GM12874 (cell line): ENCODE measurements around the gene KAT8.

Source experiments
- TF ChIP-seq, protein P1 (sequence below): IDR thresholded peaks from 2 replicates; pipeline ENCODE4 v1.5.1; 2011; ENCODE audit warnings: low read depth, mild to moderate bottlenecking, control low read depth, low read length, moderate library complexity; ENCODE audit not compliant: insufficient read depth

The KAT8 gene

DNA sequence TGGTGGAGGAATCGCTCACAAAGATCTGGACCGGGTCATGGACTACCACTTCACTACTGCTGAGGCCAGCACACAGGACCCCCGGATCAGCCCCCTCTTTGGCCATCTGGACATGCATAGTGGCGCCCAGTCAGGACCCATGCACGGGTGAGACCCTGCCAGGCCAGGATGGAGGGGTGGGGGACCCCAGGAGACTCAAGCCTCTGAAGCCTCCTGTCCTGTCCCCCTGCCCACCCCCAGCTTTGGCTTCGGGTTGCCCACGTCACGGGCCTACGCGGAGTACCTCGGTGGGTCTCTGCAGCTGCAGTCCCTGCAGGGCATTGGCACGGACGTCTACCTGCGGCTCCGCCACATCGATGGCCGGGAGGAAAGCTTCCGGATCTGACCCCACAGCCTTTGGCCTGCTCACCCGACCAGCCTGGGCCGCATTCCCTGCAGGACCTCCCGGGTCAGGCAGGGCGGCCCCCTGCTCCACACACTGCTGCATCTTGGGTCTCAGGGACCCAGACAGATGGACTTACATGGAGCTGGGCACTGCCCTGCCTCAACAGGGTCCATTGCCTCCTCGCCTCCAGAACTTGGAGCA lies 5.5 kb upstream of the KAT8 start:
- TF ChIP-seq, protein P1, sequence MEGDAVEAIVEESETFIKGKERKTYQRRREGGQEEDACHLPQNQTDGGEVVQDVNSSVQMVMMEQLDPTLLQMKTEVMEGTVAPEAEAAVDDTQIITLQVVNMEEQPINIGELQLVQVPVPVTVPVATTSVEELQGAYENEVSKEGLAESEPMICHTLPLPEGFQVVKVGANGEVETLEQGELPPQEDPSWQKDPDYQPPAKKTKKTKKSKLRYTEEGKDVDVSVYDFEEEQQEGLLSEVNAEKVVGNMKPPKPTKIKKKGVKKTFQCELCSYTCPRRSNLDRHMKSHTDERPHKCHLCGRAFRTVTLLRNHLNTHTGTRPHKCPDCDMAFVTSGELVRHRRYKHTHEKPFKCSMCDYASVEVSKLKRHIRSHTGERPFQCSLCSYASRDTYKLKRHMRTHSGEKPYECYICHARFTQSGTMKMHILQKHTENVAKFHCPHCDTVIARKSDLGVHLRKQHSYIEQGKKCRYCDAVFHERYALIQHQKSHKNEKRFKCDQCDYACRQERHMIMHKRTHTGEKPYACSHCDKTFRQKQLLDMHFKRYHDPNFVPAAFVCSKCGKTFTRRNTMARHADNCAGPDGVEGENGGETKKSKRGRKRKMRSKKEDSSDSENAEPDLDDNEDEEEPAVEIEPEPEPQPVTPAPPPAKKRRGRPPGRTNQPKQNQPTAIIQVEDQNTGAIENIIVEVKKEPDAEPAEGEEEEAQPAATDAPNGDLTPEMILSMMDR = no peak

DNA sequence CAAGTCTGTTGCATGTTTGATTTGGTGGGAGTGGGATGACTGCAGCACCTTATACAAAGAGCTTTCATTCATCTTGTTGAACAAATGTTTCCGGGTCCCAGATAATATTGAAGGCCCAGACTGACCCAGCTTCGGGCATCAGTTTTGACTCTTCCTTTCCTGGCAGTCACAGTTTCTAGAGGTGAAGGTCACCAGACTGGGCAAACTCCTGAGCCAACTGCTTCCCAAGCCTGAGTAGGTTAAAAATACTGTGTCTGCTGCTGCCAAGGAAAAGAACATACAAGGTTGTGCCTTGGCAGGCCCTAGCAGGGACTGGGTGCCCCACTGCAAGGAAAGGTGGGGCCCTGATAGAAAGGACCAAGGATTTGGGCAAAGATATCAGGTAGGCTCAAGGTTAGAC lies 4.8 kb upstream of the KAT8 start:
- TF ChIP-seq, protein P1 = no peak

DNA sequence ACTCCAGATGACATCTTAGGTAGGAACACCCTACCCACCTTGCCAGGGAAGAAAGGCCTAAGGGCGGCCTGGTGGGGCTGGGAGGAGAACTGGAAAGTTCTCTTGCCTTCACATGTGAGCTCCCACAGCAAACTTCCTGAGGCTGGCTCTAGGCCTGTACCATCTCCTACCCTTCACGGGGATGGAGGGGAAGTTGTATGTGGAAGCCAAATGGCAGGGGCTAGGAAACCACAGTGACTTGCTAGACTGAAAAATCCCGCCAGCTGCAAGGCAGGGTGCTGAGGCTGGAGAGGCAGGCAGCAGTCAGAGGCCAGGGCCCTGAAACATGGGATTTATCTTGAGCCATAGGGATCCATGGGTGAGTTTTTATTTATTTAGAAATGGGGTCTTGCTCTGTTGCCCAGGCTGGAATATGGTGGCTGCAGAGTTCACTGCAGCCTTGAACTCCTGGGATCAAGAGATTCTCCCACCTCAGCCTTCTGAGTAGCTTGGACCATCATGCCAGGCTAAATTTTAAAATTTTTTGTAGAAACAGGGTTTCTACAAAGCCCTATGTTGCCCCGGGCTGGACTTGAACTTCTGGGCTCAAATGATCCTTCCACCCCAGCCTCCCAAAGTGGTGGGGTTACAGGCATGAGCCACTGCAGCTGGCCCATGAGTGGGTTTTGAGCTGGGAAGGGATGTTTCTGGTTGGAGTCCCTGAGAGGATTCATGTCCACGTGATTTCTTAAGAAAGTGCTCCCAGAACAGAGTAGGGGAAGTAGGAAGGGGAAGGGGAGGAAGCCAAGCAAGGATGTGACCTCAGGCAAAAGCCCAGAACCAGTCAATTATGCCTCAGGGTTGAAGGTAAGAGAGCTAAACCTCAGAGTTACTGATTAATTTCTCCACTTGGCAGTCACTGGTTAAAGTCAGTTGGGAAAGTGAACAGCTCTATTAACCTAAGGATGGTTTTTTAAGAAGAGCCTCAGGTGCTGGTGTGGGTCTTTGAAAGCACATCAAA lies 4.0 kb upstream of the KAT8 start:
- TF ChIP-seq, protein P1 = no peak

DNA sequence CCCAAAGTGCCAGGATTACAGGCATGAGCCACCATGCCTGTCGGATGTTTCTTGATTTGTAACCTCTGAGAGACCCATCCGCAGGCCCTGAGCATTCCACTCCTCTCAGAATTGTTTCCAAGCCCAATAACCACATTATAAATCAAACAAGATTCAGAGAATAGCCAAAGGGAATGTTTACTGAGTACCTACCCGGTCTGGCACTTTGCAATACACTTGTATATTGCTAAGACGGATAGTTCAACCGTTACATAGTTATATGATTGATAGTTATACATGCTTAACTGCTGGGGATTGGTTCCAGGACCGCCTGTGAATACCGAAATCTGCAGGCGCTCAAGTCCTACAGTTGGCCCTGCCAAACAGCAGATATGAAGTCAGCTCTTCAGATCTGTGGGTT lies 3.0 kb upstream of the KAT8 start:
- TF ChIP-seq, protein P1 = no peak

DNA sequence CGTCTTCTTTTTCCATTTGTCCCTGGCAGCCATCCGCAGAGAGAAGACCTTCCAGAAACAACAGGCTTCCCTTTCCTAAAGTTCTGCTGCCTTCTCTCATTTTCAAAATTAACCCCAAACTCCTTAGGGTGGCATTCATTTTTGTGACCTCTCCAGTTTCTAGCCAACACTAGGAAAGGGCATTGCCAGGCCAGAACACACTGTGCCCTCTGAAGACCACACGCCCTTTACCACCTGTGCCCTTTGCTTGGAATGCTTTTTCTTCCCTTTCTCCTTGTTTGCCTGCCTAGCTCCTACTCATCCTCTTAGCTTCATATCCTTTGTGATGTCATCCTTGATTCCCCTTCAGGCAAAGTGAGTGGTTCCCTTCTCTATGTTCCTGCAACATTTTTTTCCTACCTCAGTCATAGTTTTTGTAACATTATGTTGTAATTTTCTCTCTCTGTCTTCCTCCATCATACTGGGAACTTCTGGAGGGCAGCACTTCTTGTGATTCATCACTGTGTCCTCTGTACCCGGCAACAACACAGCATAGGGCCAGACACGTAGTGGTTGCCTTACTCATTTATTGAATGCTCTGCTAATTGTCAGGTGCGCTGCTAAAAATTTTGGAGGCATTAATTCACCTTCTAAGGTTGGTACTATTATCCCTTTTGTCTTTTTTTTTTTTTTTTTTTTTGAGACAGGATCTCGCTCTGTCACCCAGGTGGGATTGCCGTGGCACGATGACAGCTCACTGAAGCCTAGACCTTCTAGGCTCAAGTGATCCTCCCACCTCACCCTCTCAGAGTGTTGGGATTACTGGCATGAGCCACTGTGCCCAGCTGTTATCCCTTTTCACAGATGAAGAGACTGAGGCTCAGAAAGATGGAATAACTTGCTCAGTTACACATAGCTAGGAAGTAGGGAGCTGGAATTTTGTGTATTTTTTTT lies 1.0 kb downstream of the KAT8 start:
- TF ChIP-seq, protein P1 = no peak

DNA sequence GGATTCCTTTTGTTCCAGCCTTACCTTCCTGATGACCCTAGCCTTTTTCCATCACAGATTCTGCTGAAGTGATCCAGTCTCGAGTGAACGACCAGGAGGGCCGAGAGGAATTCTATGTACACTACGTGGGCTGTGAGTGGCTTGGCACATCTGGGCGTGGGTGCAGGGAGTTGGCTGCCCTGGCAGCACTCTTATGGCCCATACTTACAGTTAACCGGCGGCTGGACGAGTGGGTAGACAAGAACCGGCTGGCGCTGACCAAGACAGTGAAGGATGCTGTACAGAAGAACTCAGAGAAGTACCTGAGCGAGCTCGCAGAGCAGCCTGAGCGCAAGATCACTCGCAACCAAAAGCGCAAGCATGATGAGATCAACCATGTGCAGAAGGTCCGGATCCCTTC lies 2.7 kb downstream of the KAT8 start:
- TF ChIP-seq, protein P1 = no peak

DNA sequence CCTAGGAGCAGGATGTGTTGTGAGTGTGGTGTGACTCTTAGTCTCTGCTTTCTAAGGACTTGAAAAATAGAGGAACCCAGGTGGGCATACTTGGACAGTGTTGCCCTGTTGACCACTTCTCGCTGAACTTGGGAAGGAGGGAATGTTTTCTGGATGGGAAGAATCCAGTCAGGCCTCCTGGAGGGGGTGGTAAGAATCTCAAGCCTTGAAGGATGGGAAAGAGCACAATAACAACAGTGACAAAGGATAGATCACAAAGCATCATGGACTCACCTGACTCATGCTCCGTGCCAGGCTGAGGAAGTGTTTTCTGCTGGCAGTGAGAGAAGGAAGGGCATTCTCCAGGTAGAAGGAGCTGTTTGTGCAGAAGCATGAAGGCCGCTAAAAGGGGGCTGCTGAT lies 8.4 kb downstream of the KAT8 start:
- TF ChIP-seq, protein P1 = no peak
